NT2/D1 (cell line): ENCODE data around the gene GAPDHS.

Experiments
- SUZ12 ChIP-seq: IDR thresholded peaks from 2 replicates; pipeline ENCODE4 v1.6.1; 2011; ENCODE audit not compliant: insufficient read length, insufficient read depth; ENCODE audit errors: extremely low read depth
- YY1 ChIP-seq: IDR thresholded peaks from 2 replicates; pipeline ENCODE4 v1.6.1; 2011; ENCODE audit not compliant: insufficient read length, insufficient read depth
- ZNF274 ChIP-seq: IDR thresholded peaks from 2 replicates; pipeline ENCODE4 v1.6.1; 2011; ENCODE audit warnings: mild to moderate bottlenecking, low read depth, low read length

- TF ChIP-seq ZNF274 (no peak), YY1 (no peak), SUZ12 (no peak)
Observed at GRCh38 chr19:35585848-35586247, 52.6 kb downstream of the GAPDHS start, which contains the start of gene PMIS2.
